OCI-LY7 (cell line): ENCODE results near the gene PIK3C2A.

ENCODE experiments used
- CTCF ChIP-seq: fragments of 200-600 bp; sonication (generic); conservative IDR thresholded peaks from 2 replicates; pipeline ENCODE4 v1.5.1; 2014; ENCODE audit warnings: mild to moderate bottlenecking, antibody characterized with exemption, low read length, moderate library complexity, mixed read lengths
- EZH2phosphoT487 ChIP-seq: fragments of 200-600 bp; sonication (generic); IDR thresholded peaks from 2 replicates; pipeline ENCODE4 v1.6.1; 2018; ENCODE audit warnings: low read depth, borderline replicate concordance, mild to moderate bottlenecking, mixed run types, antibody characterized with exemption, low read length, moderate library complexity, mixed read lengths

GRCh38 chr11:17211286-17211685, 3.5 kb upstream of the PIK3C2A start:
- TF ChIP-seq CTCF (no peak), EZH2phosphoT487 (no peak)
